SK-N-SH treated with all-trans-retinoic acid at 6 μM for 48 hours (cell line): ENCODE measurements around the gene ANK3.

Source experiments
- BACH2 ChIP-seq: fragments of 250-450 bp; sonication (Bioruptor Pico); IDR thresholded peaks from 2 replicates; pipeline ENCODE4 v1.9.0; 2021; ENCODE audit warnings: mild to moderate bottlenecking, borderline replicate concordance
- POU6F1 ChIP-seq: fragments of 250-450 bp; sonication (Bioruptor Pico); IDR thresholded peaks from 2 replicates; pipeline ENCODE4 v1.8.0; 2021; ENCODE audit warnings: low read depth, mild to moderate bottlenecking, moderate library complexity, borderline replicate concordance
- RARB ChIP-seq: fragments of 250-450 bp; sonication (Bioruptor Pico); IDR thresholded peaks from 2 replicates; pipeline ENCODE4 v1.8.0; 2021; ENCODE audit warnings: mild to moderate bottlenecking, moderate library complexity
- ZC3H10 ChIP-seq: fragments of 250-450 bp; sonication (Bioruptor Pico); IDR thresholded peaks from 2 replicates; pipeline ENCODE4 v1.5.1; 2021; ENCODE audit warnings: mild to moderate bottlenecking, moderate library complexity
- ZFP30 ChIP-seq: fragments of 450-650 bp; formaldehyde crosslinking; IDR thresholded peaks from 2 replicates; pipeline ENCODE4 v1.5.0; 2022; ENCODE audit warnings: mild to moderate bottlenecking, moderate library complexity
- ZNF565 ChIP-seq: fragments of 450-650 bp; formaldehyde crosslinking; conservative IDR thresholded peaks from 2 replicates; pipeline ENCODE4 v1.5.0; 2020; ENCODE audit warnings: low read depth, mild to moderate bottlenecking, moderate library complexity
- ZNF70 ChIP-seq: fragments of 450-650 bp; formaldehyde crosslinking; IDR thresholded peaks from 2 replicates; pipeline ENCODE4 v1.5.0; 2020; ENCODE audit warnings: mild to moderate bottlenecking, moderate library complexity
- TF ChIP-seq, protein P1 (sequence below): fragments of 250-450 bp; sonication (Bioruptor Pico); IDR thresholded peaks from 2 replicates; pipeline ENCODE4 v1.5.1; 2021; ENCODE audit warnings: mild to moderate bottlenecking, moderate library complexity

DNA sequence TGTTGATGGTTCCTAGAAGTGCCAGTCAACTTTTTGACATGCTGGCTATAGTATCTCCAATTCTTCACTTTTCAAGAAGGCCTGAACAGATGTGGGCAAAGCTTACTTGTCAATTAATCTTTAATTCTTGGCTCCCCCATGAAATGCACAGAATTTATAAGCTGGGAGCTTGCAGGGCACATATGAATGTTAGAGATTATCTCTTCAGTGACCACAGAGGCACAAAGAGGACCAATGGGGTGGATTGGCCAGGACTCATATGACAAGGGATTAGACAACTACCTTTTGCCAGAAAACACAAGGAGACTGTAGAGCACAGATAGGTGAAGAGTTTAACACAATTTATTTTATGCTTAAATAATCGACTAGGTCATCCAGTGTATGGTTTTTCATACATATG is 361.6 kb downstream of the ANK3 start:
- TF ChIP-seq ZC3H10 (CRISPR knock-in tag) = no peak
- no peak for TF ChIP-seq POU6F1 (CRISPR knock-in tag)
- TF ChIP-seq, protein P1, sequence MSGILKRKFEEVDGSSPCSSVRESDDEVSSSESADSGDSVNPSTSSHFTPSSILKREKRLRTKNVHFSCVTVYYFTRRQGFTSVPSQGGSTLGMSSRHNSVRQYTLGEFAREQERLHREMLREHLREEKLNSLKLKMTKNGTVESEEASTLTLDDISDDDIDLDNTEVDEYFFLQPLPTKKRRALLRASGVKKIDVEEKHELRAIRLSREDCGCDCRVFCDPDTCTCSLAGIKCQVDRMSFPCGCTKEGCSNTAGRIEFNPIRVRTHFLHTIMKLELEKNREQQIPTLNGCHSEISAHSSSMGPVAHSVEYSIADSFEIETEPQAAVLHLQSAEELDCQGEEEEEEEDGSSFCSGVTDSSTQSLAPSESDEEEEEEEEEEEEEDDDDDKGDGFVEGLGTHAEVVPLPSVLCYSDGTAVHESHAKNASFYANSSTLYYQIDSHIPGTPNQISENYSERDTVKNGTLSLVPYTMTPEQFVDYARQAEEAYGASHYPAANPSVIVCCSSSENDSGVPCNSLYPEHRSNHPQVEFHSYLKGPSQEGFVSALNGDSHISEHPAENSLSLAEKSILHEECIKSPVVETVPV (CRISPR knock-in tag) = no peak
- no peak for TF ChIP-seq RARB (CRISPR knock-in tag)
- no peak for TF ChIP-seq ZNF565 (CRISPR knock-in tag)
- TF ChIP-seq ZFP30 (CRISPR knock-in tag) = no peak
- TF ChIP-seq BACH2 (CRISPR knock-in tag) = no peak
- TF ChIP-seq ZNF70 = no peak
